HCT116 (cell line): ENCODE results near the gene ACP5. TPM values are rescaled to one million over a fixed set of nuclear protein-coding genes. Genes with fewer than 3 reads are reported as not detected.

ENCODE experiments used
- ATAC-seq: fragments of 200-7000 bp; cut with Tn5 transposase; 2 replicates; pipeline ENCODE4 v1.9.1; 2020; ENCODE audit warnings: mild to moderate bottlenecking, moderate library complexity
- BruUV-seq: library from RNA; stranded (reverse); fragments of 400-500 nt; replicated peaks from 2 replicates; lab custom pipeline; 2021; lab: Mats Ljungman, UMichigan
- CTCF ChIA-PET: fragments of 300-600 bp; sonication (Branson Sonifier 250); formaldehyde crosslinking; loops from one replicate; lab custom pipeline; 2021; ENCODE audit warnings: antibody characterized with exemption; lab: Charles Lee
- POLR2A ChIA-PET: fragments of 300-600, 350-600 bp; sonication (Branson Sonifier 250); formaldehyde crosslinking; loops from one replicate; lab custom pipeline; 2021; ENCODE audit warnings: antibody characterized with exemption; lab: Charles Lee
- RAD21 ChIA-PET, 2 experiments: fragments of 300-600 bp; sonication (Branson Sonifier 250); formaldehyde crosslinking; loops; one replicate each; lab custom pipeline; 2023; ENCODE audit warnings: low total read pairs in 2 of 2; ENCODE audit not compliant: uncharacterized antibody in 2 of 2, unreplicated experiment in 2 of 2, low non-redundant PET in 1 of 2; lab: Charles Lee
- DNase-seq: peaks from one replicate; pipeline ENCODE4 v3.0.0-alpha.2; 2010; ENCODE audit warnings: low read depth, low spot score
- H2AFZ ChIP-seq: fragments of 200-600 bp; shearing (Covaris generic), sonication (generic); 2 replicates; pipeline ENCODE4 v1.6.1; 2017; ENCODE audit warnings: low read depth, mixed run types, mixed read lengths, antibody characterized with exemption, low read length; ENCODE audit not compliant: poor library complexity, severe bottlenecking
- H3K27ac ChIP-seq: 2 replicates; pipeline ENCODE4 v1.5.1; 2012; ENCODE audit warnings: low read depth, low read length
- H3K27me3 ChIP-seq: fragments of 200-600 bp; sonication (generic); 2 replicates; pipeline ENCODE4 v1.6.1; 2016; ENCODE audit warnings: mixed run types, low read length, mixed read lengths; ENCODE audit not compliant: insufficient read depth
- H3K36me3 ChIP-seq, 2 experiments: fragments of 200-500 bp in 1 of 2; fragments of 200-600 bp in 1 of 2; sonication (Bioruptor generic) in 1 of 2; sonication (generic) in 1 of 2; 2 replicates each; pipeline versions ENCODE4 v1.5.1 to v1.6.1; 2014 to 2016; ENCODE audit warnings: low read length in 2 of 2, inconsistent platforms in 1 of 2, mixed read lengths in 1 of 2, mixed run types in 1 of 2; ENCODE audit not compliant: insufficient read depth in 2 of 2, control insufficient read depth in 1 of 2
- H3K4me1 ChIP-seq, 2 experiments: fragments of 200-600 bp in 1 of 2; sonication (generic) in 1 of 2; 2 replicates each; pipeline versions ENCODE4 v1.5.1 to v1.6.1; 2012 to 2017; ENCODE audit warnings: low read length in 2 of 2, inconsistent platforms in 1 of 2, mild to moderate bottlenecking in 1 of 2, mixed read lengths in 1 of 2, mixed run types in 1 of 2, moderate library complexity in 1 of 2; ENCODE audit not compliant: insufficient read depth in 2 of 2, control insufficient read depth in 1 of 2
- H3K4me2 ChIP-seq: fragments of 200-600 bp; sonication (generic); 2 replicates; pipeline ENCODE4 v1.6.1; 2017; ENCODE audit warnings: mixed run types, low read length, mixed read lengths
- H3K4me3 ChIP-seq, 2 experiments: fragments of 200-600 bp in 1 of 2; sonication (generic) in 1 of 2; replicated peaks in 1 of 2; 2 replicates each; pipeline ENCODE4 v1.5.1; 2011 to 2016; ENCODE audit warnings: low read length in 2 of 2, control low read depth in 1 of 2, low read depth in 1 of 2, mild to moderate bottlenecking in 1 of 2, mixed read lengths in 1 of 2, mixed run types in 1 of 2
- H3K79me2 ChIP-seq: fragments of 200-600 bp; sonication (generic); 2 replicates; pipeline ENCODE4 v1.6.1; 2017; ENCODE audit warnings: mild to moderate bottlenecking, mixed run types, low read length, moderate library complexity, mixed read lengths; ENCODE audit not compliant: insufficient read depth
- H3K9ac ChIP-seq: fragments of 200-600 bp; sonication (generic); 2 replicates; pipeline ENCODE4 v1.6.1; 2016; ENCODE audit warnings: low read length, mixed read lengths
- H3K9me2 ChIP-seq: fragments of 200-600 bp; sonication (generic), shearing (Covaris generic); 2 replicates; pipeline ENCODE4 v1.6.1; 2017; ENCODE audit warnings: mixed run types, mild to moderate bottlenecking, moderate library complexity; ENCODE audit not compliant: insufficient read depth
- H3K9me3 ChIP-seq, 2 experiments: fragments of 200-500 bp in 1 of 2; fragments of 200-600 bp in 1 of 2; sonication (Bioruptor generic) in 1 of 2; sonication (generic) in 1 of 2; 2 replicates each; pipeline ENCODE4 v1.6.1; 2014 to 2017; ENCODE audit warnings: low read length in 2 of 2, mixed read lengths in 2 of 2, inconsistent platforms in 1 of 2, low read depth in 1 of 2, mild to moderate bottlenecking in 1 of 2, mixed run types in 1 of 2, moderate library complexity in 1 of 2; ENCODE audit not compliant: control insufficient read depth in 1 of 2, insufficient read depth in 1 of 2
- H4K20me1 ChIP-seq: fragments of 200-600 bp; sonication (generic), shearing (Covaris generic); 2 replicates; pipeline ENCODE4 v1.6.1; 2017; ENCODE audit warnings: mixed run types, mild to moderate bottlenecking, moderate library complexity; ENCODE audit not compliant: insufficient read depth
- CEBPB ChIP-seq: IDR thresholded peaks from 2 replicates; pipeline ENCODE4 v1.6.1; 2012; ENCODE audit warnings: low read depth
- CTCF ChIP-seq, 3 experiments: fragments of 200-600 bp in 1 of 3; sonication (generic) in 1 of 3; IDR thresholded peaks in 2 of 3; conservative IDR thresholded peaks in 1 of 3; 2 replicates each; pipeline ENCODE4 v1.5.1; 2012 to 2017; ENCODE audit warnings: low read depth in 2 of 3, low read length in 2 of 3, antibody characterized with exemption in 1 of 3, borderline replicate concordance in 1 of 3, control low read depth in 1 of 3, mild to moderate bottlenecking in 1 of 3, mixed read lengths in 1 of 3, mixed run types in 1 of 3, moderate library complexity in 1 of 3; ENCODE audit not compliant: insufficient read depth in 1 of 3
- FOSL1 ChIP-seq: IDR thresholded peaks from 2 replicates; pipeline ENCODE4 v1.6.1; 2012; ENCODE audit warnings: low read depth
- ZBTB33 ChIP-seq: IDR thresholded peaks from 2 replicates; pipeline ENCODE4 v1.6.1; 2011; ENCODE audit warnings: mild to moderate bottlenecking, low read length, moderate library complexity; ENCODE audit not compliant: insufficient replicate concordance; ENCODE audit errors: extremely low read depth
- intact Hi-C: fragments of 100-400 bp; cut with micrococcal nuclease; formaldehyde crosslinking; loops from 2 replicates; pipeline ENCODE4 v1.10.0; 2022
- total RNA-seq: library from RNA; stranded (reverse); gene quantifications from one replicate; pipeline ENCODE4 v1.2.1, GENCODE V29; 2021; ENCODE audit not compliant: unreplicated experiment

ACP5 gene
- total RNA-seq, 1 experiment from 2014 or later: 1.2 TPM

GRCh38 chr19:11551603-11552235 is 25.7 kb downstream of the ACP5 start (continued):
- peak; percentile 39 to 63 (median 61); a peak in 5 of 6 replicates for TF ChIP-seq CTCF (IDR thresholded peaks at IDR 0.05 in 2 of 3, conservative IDR thresholded peaks at IDR 0.05 in 1 of 3; ENCODE audit: borderline replicate concordance in 1 of 3, insufficient read depth in 1 of 3, low read depth in 2 of 3, low read length in 2 of 3)

GRCh38 chr19:11550265-11550664 is 27.2 kb downstream of the ACP5 start:
- no peaks in the 10 kb centered on the region for H3K9me3 ChIP-seq
- H3K36me3 ChIP-seq: peaks cover 9 to 11% of the 10 kb centered on the region in 2 experiments; a peak in 3 of 4 replicates
- no peak overlapping the region for H3K9ac ChIP-seq
- no peaks in the 10 kb centered on the region for H3K27me3 ChIP-seq
- ChIA-PET POLR2A (no interaction called here), CTCF (no interaction called here), RAD21 (interaction anchor here in 1 of 2 experiments (0.7 kb wide), 1 partner anchor 20 kb away, joined by 6 read pairs; no protein-coding TSS in a partner anchor)
- TF ChIP-seq CEBPB: no peak
- no peak for TF ChIP-seq FOSL1
- no peak for TF ChIP-seq ZBTB33
- H3K79me2 ChIP-seq: peaks cover 9% of the 10 kb centered on the region; the same call in 1 of the 2 replicates
- BruUV-seq: no TSS peak
- no peaks in the 10 kb centered on the region for H3K9me2 ChIP-seq
- peaks cover 0 to 9% of the 10 kb centered on the region in 2 experiments; a peak in 3 of 4 replicates for H3K4me1 ChIP-seq
- intact Hi-C loops: no loop called here
- no peaks in the 10 kb centered on the region for H4K20me1 ChIP-seq
- H3K27ac ChIP-seq: no peak overlapping the region
- no peak overlapping the region for H3K4me3 ChIP-seq
- ATAC-seq (no peak), DNase-seq (no peak)
- H2AFZ ChIP-seq: no peak overlapping the region
- H3K4me2 ChIP-seq: no peak overlapping the region
